K562 (cell line): ENCODE results near the gene USF2. TPM values are rescaled to one million over a fixed set of nuclear protein-coding genes. Genes with fewer than 3 reads are reported as not detected.

ENCODE experiments used
- FOXM1 ChIP-seq, 2 experiments: fragments of 450-650 bp in 1 of 2; sonication (generic) in 1 of 2; formaldehyde crosslinking in 1 of 2; IDR thresholded peaks; 2 replicates each; pipeline versions ENCODE4 v1.6.1 to v1.9.0; 2017 to 2022; ENCODE audit warnings: low read depth in 2 of 2, mild to moderate bottlenecking in 2 of 2, missing genetic modification reagents in 1 of 2, moderate library complexity in 1 of 2
- RAD21 ChIP-seq, 2 experiments: fragments of 250-450 bp in 1 of 2; fragments of 450-650 bp in 1 of 2; sonication (Bioruptor Pico) in 1 of 2; formaldehyde crosslinking in 1 of 2; IDR thresholded peaks in 1 of 2; conservative IDR thresholded peaks in 1 of 2; 2 replicates each; pipeline versions ENCODE4 v1.4.0 to v1.8.0; 2020 to 2022; ENCODE audit warnings: mild to moderate bottlenecking in 2 of 2, moderate library complexity in 1 of 2
- SIN3A ChIP-seq, 2 experiments: fragments of 150-350 bp in 1 of 2; IDR thresholded peaks; 2 replicates each; pipeline ENCODE4 v1.6.1; 2011 to 2016; ENCODE audit warnings: borderline replicate concordance in 2 of 2, low read depth in 2 of 2, low read length in 2 of 2, mild to moderate bottlenecking in 2 of 2, moderate library complexity in 2 of 2; ENCODE audit not compliant: control insufficient read depth in 1 of 2
- STAT5A ChIP-seq: IDR thresholded peaks from 2 replicates; pipeline ENCODE4 v1.6.1; 2012; ENCODE audit warnings: low read length, inconsistent platforms, borderline replicate concordance
- SUPT5H ChIP-seq: fragments of 450-650 bp; IDR thresholded peaks from 2 replicates; pipeline ENCODE4 v1.6.1; 2016
- TAF15 ChIP-seq: fragments of 200-400 bp; formaldehyde crosslinking; IDR thresholded peaks from 2 replicates; pipeline ENCODE4 v1.6.1; 2017; ENCODE audit warnings: mild to moderate bottlenecking, low read depth, low read length, moderate library complexity
- TAF7 ChIP-seq: fragments of 450-650 bp; IDR thresholded peaks from 2 replicates; pipeline ENCODE4 v1.6.1; 2016; ENCODE audit warnings: missing genetic modification characterization, missing compliant biosample characterization
- TCF7L2 ChIP-seq: fragments of 150-350 bp; IDR thresholded peaks from 2 replicates; pipeline ENCODE4 v1.6.1; 2016; ENCODE audit warnings: low read depth, mild to moderate bottlenecking, low read length, moderate library complexity
- TEAD2 ChIP-seq: fragments of 450-650 bp; IDR thresholded peaks from 2 replicates; pipeline ENCODE4 v1.6.1; 2016; ENCODE audit warnings: missing genetic modification characterization, control low read depth, missing compliant biosample characterization
- ZFX ChIP-seq: sonication (generic); formaldehyde crosslinking; IDR thresholded peaks from 2 replicates; pipeline ENCODE4 v1.8.0; 2022; ENCODE audit warnings: mild to moderate bottlenecking, missing genetic modification reagents, moderate library complexity
- polyA plus RNA-seq, 8 experiments: library from polyadenylated mRNA; depleted of rRNA in 4 of 8; stranded (reverse) in 5 of 8; unstranded in 3 of 8; fragments of >200 nt; fragmentation: Nextera tagmentation in 2 of 8; fragmentation: Illumina TruSeq in 1 of 8; extraction: Ambion mirVana in 2 of 8; extraction: Trizol in 1 of 8; gene quantifications; 2 replicates each; pipeline versions ENCODE4 v1.2.1 to v1.2.3, GENCODE V29; 2011 to 2014; ENCODE audit warnings: inconsistent platforms in 1 of 8, missing spikeins in 1 of 8
- total RNA-seq, 7 experiments: library from RNA; depleted of rRNA in 6 of 7; stranded (reverse); fragments of >200 nt in 6 of 7; fragmentation: Illumina TruSeq in 2 of 7; extraction: Trizol in 2 of 7; gene quantifications; 2 replicates each; pipeline versions ENCODE4 v1.2.1 to v1.2.3, GENCODE V29; 2011 to 2021; ENCODE audit warnings: low replicate concordance in 1 of 7
- TF ChIP-seq, protein P1 (sequence below): fragments of 250-450 bp; sonication (Bioruptor Pico); IDR thresholded peaks from 2 replicates; pipeline ENCODE4 v1.4.0; 2020
- TF ChIP-seq, protein P2 (sequence below): fragments of 200-800 bp; sonication (Bioruptor generic); IDR thresholded peaks from 2 replicates; pipeline ENCODE4 v1.6.1; 2016; ENCODE audit warnings: missing genetic modification characterization, missing compliant biosample characterization
- TF ChIP-seq, protein P3 (sequence below): fragments of 450-650 bp; formaldehyde crosslinking; IDR thresholded peaks from 2 replicates; pipeline ENCODE4 v1.4.0; 2020; ENCODE audit warnings: mild to moderate bottlenecking, mixed read lengths

Gene USF2
- total and polyA plus RNA-seq, 9 of the 15 experiments (the other 6 are each of a cell fraction or from before 2014, with no cell fraction given) = 0.27 to 93.7 (median 58.4) TPM

DNA sequence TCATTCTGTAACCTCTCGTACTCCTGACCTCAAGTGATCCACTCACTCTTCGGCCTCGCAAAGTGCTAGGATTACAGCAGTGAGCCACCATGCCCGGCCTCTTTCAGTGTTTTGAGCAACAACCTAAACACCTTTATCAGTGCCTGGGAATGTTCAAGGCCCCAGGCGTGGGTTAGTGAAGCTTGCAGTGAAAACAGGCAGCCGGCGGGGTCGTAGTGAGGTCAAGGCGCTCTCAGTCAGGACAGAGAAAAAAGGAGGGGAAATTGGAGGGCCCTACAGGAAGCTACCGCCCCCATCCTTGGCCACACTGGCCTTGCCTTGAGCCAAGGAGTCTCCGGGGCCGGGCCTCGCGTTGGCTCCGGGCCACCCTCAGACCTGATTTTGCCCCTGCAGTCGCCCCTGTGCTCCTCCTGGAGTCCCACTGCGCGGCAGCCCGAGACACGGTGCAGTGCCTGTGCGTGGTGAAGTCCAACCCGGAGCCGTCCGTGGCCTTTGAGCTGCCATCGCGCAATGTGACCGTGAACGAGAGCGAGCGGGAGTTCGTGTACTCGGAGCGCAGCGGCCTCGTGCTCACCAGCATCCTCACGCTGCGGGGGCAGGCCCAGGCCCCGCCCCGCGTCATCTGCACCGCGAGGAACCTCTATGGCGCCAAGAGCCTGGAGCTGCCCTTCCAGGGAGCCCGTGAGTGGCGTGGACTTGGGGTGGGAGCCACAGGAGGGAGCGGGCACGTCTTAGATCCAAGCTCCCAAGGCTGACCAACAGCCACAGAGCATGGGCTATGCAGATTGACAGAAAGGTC is 40.9 kb downstream of the USF2 start (continued):
- TF ChIP-seq, protein P1, sequence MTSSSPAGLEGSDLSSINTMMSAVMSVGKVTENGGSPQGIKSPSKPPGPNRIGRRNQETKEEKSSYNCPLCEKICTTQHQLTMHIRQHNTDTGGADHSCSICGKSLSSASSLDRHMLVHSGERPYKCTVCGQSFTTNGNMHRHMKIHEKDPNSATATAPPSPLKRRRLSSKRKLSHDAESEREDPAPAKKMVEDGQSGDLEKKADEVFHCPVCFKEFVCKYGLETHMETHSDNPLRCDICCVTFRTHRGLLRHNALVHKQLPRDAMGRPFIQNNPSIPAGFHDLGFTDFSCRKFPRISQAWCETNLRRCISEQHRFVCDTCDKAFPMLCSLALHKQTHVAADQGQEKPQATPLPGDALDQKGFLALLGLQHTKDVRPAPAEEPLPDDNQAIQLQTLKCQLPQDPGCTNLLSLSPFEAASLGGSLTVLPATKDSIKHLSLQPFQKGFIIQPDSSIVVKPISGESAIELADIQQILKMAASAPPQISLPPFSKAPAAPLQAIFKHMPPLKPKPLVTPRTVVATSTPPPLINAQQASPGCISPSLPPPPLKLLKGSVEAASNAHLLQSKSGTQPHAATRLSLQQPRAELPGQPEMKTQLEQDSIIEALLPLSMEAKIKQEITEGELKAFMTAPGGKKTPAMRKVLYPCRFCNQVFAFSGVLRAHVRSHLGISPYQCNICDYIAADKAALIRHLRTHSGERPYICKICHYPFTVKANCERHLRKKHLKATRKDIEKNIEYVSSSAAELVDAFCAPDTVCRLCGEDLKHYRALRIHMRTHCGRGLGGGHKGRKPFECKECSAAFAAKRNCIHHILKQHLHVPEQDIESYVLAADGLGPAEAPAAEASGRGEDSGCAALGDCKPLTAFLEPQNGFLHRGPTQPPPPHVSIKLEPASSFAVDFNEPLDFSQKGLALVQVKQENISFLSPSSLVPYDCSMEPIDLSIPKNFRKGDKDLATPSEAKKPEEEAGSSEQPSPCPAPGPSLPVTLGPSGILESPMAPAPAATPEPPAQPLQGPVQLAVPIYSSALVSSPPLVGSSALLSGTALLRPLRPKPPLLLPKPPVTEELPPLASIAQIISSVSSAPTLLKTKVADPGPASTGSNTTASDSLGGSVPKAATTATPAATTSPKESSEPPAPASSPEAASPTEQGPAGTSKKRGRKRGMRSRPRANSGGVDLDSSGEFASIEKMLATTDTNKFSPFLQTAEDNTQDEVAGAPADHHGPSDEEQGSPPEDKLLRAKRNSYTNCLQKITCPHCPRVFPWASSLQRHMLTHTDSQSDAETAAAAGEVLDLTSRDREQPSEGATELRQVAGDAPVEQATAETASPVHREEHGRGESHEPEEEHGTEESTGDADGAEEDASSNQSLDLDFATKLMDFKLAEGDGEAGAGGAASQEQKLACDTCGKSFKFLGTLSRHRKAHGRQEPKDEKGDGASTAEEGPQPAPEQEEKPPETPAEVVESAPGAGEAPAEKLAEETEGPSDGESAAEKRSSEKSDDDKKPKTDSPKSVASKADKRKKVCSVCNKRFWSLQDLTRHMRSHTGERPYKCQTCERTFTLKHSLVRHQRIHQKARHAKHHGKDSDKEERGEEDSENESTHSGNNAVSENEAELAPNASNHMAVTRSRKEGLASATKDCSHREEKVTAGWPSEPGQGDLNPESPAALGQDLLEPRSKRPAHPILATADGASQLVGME = peak; percentile 74
- TF ChIP-seq, protein P2, sequence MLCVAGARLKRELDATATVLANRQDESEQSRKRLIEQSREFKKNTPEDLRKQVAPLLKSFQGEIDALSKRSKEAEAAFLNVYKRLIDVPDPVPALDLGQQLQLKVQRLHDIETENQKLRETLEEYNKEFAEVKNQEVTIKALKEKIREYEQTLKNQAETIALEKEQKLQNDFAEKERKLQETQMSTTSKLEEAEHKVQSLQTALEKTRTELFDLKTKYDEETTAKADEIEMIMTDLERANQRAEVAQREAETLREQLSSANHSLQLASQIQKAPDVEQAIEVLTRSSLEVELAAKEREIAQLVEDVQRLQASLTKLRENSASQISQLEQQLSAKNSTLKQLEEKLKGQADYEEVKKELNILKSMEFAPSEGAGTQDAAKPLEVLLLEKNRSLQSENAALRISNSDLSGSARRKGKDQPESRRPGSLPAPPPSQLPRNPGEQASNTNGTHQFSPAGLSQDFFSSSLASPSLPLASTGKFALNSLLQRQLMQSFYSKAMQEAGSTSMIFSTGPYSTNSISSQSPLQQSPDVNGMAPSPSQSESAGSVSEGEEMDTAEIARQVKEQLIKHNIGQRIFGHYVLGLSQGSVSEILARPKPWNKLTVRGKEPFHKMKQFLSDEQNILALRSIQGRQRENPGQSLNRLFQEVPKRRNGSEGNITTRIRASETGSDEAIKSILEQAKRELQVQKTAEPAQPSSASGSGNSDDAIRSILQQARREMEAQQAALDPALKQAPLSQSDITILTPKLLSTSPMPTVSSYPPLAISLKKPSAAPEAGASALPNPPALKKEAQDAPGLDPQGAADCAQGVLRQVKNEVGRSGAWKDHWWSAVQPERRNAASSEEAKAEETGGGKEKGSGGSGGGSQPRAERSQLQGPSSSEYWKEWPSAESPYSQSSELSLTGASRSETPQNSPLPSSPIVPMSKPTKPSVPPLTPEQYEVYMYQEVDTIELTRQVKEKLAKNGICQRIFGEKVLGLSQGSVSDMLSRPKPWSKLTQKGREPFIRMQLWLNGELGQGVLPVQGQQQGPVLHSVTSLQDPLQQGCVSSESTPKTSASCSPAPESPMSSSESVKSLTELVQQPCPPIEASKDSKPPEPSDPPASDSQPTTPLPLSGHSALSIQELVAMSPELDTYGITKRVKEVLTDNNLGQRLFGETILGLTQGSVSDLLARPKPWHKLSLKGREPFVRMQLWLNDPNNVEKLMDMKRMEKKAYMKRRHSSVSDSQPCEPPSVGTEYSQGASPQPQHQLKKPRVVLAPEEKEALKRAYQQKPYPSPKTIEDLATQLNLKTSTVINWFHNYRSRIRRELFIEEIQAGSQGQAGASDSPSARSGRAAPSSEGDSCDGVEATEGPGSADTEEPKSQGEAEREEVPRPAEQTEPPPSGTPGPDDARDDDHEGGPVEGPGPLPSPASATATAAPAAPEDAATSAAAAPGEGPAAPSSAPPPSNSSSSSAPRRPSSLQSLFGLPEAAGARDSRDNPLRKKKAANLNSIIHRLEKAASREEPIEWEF (CRISPR knock-in tag) = peak; percentile 73; the same call in 1 of the 2 replicates
- TF ChIP-seq, protein P3, sequence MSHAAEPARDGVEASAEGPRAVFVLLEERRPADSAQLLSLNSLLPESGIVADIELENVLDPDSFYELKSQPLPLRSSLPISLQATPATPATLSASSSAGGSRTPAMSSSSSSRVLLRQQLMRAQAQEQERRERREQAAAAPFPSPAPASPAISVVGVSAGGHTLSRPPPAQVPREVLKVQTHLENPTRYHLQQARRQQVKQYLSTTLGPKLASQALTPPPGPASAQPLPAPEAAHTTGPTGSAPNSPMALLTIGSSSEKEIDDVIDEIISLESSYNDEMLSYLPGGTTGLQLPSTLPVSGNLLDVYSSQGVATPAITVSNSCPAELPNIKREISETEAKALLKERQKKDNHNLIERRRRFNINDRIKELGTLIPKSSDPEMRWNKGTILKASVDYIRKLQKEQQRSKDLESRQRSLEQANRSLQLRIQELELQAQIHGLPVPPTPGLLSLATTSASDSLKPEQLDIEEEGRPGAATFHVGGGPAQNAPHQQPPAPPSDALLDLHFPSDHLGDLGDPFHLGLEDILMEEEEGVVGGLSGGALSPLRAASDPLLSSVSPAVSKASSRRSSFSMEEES (CRISPR knock-in tag) = no peak
- TF ChIP-seq ZFX = peak; percentile 57
- TF ChIP-seq SIN3A (IDR thresholded peaks at IDR 0.05; ENCODE audit: borderline replicate concordance in 2 of 2, control insufficient read depth in 1 of 2, low read depth in 2 of 2, low read length in 2 of 2) = no peak
- TF ChIP-seq TEAD2 (tag) = no peak
- no peak for TF ChIP-seq STAT5A
- no peak; the same call in 1 of the 2 replicates for TF ChIP-seq TAF7 (tag)
- TF ChIP-seq RAD21 (CRISPR knock-in tag; conservative IDR thresholded peaks at IDR 0.05 in 1 of 2, IDR thresholded peaks at IDR 0.05 in 1 of 2) = peak in 1 of 2 experiments; percentile 6; a peak in 1 of 4 replicates
- no peak for TF ChIP-seq TCF7L2
- TF ChIP-seq FOXM1 (IDR thresholded peaks at IDR 0.05; ENCODE audit: low read depth) = no peak
- no peak for TF ChIP-seq FOXM1 (CRISPR knock-in tag; IDR thresholded peaks at IDR 0.05; ENCODE audit: low read depth)
- TF ChIP-seq TAF15 = no peak
- TF ChIP-seq SUPT5H = 0 out of 2 replicates have a peak, but pooled peaks have one; percentile 39
